SJCRH30 (cell line): Measurements from ENCODE around the gene KYNU. TPM values are rescaled to one million over a fixed set of nuclear protein-coding genes. Genes with fewer than 3 reads are reported as not detected.
A peak's percentile ranks its signal among the peaks of the same experiment; 100 is the strongest.

ENCODE experiments used
- DNase-seq, 2 experiments: peaks; one replicate each; pipeline ENCODE4 v3.0.0-alpha.2; 2015 to 2020
- H3K27ac ChIP-seq: fragments of 250-450 bp; sonication (Bioruptor Pico); 2 replicates; pipeline ENCODE4 v1.5.1; 2020; ENCODE audit warnings: mild to moderate bottlenecking, moderate library complexity
- H3K27me3 ChIP-seq: fragments of 250-450 bp; sonication (Bioruptor Pico); 2 replicates; pipeline ENCODE4 v1.5.1; 2020; ENCODE audit warnings: mild to moderate bottlenecking, moderate library complexity
- H3K36me3 ChIP-seq: fragments of 250-450 bp; sonication (Bioruptor Pico); 2 replicates; pipeline ENCODE4 v1.5.1; 2020; ENCODE audit warnings: mild to moderate bottlenecking, moderate library complexity
- H3K4me1 ChIP-seq: fragments of 250-450 bp; sonication (Bioruptor Pico); 2 replicates; pipeline ENCODE4 v1.5.1; 2020; ENCODE audit warnings: mild to moderate bottlenecking, moderate library complexity
- H3K4me3 ChIP-seq: fragments of 250-450 bp; sonication (Bioruptor Pico); 2 replicates; pipeline ENCODE4 v1.5.1; 2020; ENCODE audit warnings: mild to moderate bottlenecking, moderate library complexity
- H3K9me3 ChIP-seq: fragments of 250-450 bp; sonication (Bioruptor Pico); replicated peaks from 2 replicates; pipeline ENCODE4 v1.5.1; 2020; ENCODE audit warnings: mild to moderate bottlenecking, moderate library complexity
- total RNA-seq: library from RNA; depleted of rRNA; stranded (reverse); fragments of >200 nt; shearing (Covaris generic); gene quantifications from 2 replicates; pipeline ENCODE4 v1.2.3, GENCODE V29; 2014

Gene KYNU
- total RNA-seq, 1 experiment from 2014 or later: 0.02 TPM

DNA sequence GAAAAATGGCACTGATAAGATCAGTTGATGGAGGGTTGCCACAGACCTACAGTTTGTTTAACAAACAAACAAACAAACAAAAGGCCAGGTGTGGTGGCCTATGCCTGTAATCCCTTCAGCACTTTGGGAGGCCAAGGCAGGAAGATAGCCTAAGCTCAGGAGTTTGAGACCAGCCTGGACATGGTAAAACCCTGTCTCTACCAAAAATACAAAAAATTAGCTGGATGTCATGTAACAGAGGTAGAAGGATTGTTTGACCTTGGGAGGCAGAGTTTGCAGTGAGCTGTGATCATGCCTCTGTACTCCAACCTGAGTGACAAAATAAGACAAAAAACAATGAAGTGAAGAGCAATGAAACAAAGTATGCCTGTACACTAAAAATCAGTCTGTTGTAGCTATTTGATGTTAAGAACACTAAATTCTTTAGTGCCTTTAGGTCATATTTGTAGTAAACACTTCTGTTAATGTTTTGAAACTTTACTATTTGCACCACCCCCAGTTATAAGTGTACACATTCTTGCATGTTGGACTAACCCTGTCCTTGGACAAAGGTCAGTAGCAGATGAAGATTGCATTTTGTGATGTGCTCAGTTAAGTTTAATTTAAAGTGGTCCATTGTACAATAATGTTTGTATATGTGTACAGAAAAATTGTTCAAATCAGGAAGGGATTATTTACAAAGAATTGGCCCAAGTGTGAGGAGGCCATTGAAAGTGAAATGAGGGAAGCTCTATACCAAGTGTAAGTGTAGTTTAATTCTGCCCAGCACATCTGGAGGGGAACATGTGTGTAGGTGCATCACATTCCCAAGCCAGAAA lies 73.9 kb downstream of the KYNU start:
- Histone ChIP-seq H3K4me1 (no peaks in the 10 kb centered on the region), H3K36me3 (no peaks in the 10 kb centered on the region), H3K27me3 (no peaks in the 10 kb centered on the region), H3K9me3 (no peaks in the 10 kb centered on the region), H3K27ac (no peak overlapping the region), H3K4me3 (no peak overlapping the region)
- no peak for DNase-seq

- no peaks in the 10 kb centered on the region for H3K9me3 ChIP-seq
- no peak for DNase-seq
- H3K27me3 ChIP-seq: no peaks in the 10 kb centered on the region
- no peak overlapping the region for H3K27ac ChIP-seq
- no peak overlapping the region for H3K4me3 ChIP-seq
- no peaks in the 10 kb centered on the region for H3K36me3 ChIP-seq
- no peaks in the 10 kb centered on the region for H3K4me1 ChIP-seq
Measured at GRCh38 chr2:142952018-142952417, 74.6 kb downstream of the KYNU start.

DNA sequence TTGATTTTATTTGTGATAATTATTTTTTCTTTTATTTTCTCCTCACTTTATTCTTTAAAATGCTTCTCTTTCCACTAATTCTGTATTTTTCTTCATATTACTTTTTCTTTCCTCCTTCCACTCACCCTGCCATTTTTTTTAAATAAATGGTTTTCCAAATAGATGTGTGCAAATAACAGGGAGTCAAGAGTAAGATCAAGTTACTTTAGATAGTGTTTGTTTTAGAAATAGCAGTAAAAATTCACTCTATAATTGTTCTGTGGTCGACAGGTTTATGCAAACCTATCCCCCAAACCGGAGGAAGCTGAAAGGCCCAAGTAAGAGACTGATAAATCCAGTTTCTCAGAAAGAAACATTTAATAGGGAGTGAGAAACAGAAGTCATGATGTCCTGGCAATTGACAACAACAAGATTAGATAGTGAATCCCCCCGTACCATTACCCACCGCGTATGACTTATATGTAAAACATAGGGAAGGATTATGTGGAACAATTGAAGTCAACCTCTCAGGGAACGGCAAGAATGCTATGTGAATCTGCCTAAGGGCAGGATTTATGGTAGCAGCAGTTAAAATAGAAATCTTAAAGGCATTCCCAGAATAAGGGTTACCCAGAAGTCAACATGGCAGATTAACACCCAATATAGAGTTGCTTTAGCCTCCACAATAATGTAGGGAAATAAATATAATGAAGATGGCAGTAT lies 75.5 kb downstream of the KYNU start:
- H3K27ac ChIP-seq: no peak overlapping the region
- DNase-seq: no peak
- H3K4me3 ChIP-seq: no peak overlapping the region
- H3K27me3 ChIP-seq: no peaks in the 10 kb centered on the region
- no peaks in the 10 kb centered on the region for H3K4me1 ChIP-seq
- no peaks in the 10 kb centered on the region for H3K9me3 ChIP-seq
- H3K36me3 ChIP-seq: no peaks in the 10 kb centered on the region

- no peak overlapping the region for H3K27ac ChIP-seq
- DNase-seq: no peak
- no peaks in the 10 kb centered on the region for H3K27me3 ChIP-seq
- no peaks in the 10 kb centered on the region for H3K36me3 ChIP-seq
- no peaks in the 10 kb centered on the region for H3K4me1 ChIP-seq
- H3K9me3 ChIP-seq: no peaks in the 10 kb centered on the region
- H3K4me3 ChIP-seq: no peak overlapping the region
Measured at GRCh38 chr2:142954493-142954892, 77.0 kb downstream of the KYNU start.

DNA sequence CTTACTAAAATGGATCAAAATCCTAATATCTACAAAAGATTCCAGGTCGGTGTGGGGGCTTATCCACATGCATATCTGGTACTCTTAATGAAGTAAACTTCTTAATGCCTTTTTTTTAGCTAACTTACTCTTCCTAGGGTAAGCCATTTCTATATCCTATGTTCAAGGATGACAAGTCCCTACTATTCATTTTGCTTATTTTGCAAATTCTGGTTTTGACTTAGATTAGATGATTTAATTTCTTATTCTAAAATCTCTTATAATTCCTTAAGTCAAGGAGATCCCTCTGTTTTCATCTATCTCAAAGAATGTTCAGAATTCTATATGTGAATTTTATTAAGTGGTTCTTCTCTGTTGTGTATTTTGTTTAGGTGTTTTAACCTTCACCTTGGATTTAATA lies 79.7 kb downstream of the KYNU start:
- no peaks in the 10 kb centered on the region for H3K4me1 ChIP-seq
- H3K4me3 ChIP-seq: no peak overlapping the region
- no peak overlapping the region for H3K27ac ChIP-seq
- no peaks in the 10 kb centered on the region for H3K27me3 ChIP-seq
- no peak for DNase-seq
- H3K36me3 ChIP-seq: no peaks in the 10 kb centered on the region
- H3K9me3 ChIP-seq: no peaks in the 10 kb centered on the region

GRCh38 chr2:142961202-142961601 lies 83.7 kb downstream of the KYNU start:
- H3K4me1 ChIP-seq: no peaks in the 10 kb centered on the region
- no peak overlapping the region for H3K27ac ChIP-seq
- H3K27me3 ChIP-seq: no peaks in the 10 kb centered on the region
- H3K36me3 ChIP-seq: no peaks in the 10 kb centered on the region
- H3K9me3 ChIP-seq: no peaks in the 10 kb centered on the region
- H3K4me3 ChIP-seq: no peak overlapping the region
- no peak for DNase-seq

- Histone ChIP-seq H3K27ac (no peak overlapping the region), H3K36me3 (no peaks in the 10 kb centered on the region), H3K9me3 (no peaks in the 10 kb centered on the region), H3K27me3 (no peaks in the 10 kb centered on the region), H3K4me3 (no peak overlapping the region), H3K4me1 (no peaks in the 10 kb centered on the region)
- no peak for DNase-seq
Measured at GRCh38 chr2:142965443-142965842, 88.0 kb downstream of the KYNU start.

- no peak overlapping the region for H3K4me3 ChIP-seq
- H3K27me3 ChIP-seq: no peaks in the 10 kb centered on the region
- no peak for DNase-seq
- H3K4me1 ChIP-seq: no peaks in the 10 kb centered on the region
- no peaks in the 10 kb centered on the region for H3K36me3 ChIP-seq
- H3K27ac ChIP-seq: no peak overlapping the region
- H3K9me3 ChIP-seq: no peaks in the 10 kb centered on the region
Measured at GRCh38 chr2:142966284-142966683, 88.8 kb downstream of the KYNU start.

- no peak overlapping the region for H3K4me3 ChIP-seq
- no peaks in the 10 kb centered on the region for H3K9me3 ChIP-seq
Measured at GRCh38 chr2:142967060-142967459, 89.6 kb downstream of the KYNU start.

DNA sequence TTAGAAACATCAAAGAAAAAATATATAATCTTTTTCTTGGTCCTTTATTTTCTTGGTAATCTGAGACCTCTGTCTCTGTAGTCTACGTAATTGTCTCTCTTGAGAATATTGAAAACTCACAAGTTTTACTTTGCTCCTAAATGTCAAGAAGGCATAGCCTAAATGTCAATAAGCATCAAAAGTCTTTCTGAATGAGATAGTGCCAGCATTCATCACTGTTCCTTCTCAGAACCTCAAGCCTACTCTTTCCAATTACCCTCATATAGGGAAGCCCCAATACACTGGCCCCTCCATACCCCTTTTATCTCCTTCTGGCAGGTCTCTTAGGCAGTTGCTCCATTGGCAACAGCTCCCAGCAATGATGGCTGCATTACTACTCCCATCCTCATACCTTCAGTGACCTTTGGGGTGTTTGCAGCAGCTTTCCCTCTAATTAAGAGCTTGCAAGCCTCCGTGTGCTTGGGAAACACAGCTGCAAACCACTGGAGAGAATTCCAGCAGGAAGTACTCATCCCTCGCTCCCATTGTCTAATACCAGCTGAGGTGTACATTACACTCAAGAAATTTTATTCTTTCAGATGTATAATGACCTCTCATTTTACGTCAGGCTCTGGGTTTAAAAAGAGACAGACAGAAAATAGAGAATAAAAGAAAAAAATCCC lies 95.8 kb downstream of the KYNU start:
- H3K27me3 ChIP-seq: no peaks in the 10 kb centered on the region

More at GRCh38 chr2:142967060-142967459, 89.6 kb downstream of the KYNU start:
- Histone ChIP-seq H3K36me3 (no peaks in the 10 kb centered on the region), H3K4me1 (no peaks in the 10 kb centered on the region), H3K27me3 (no peaks in the 10 kb centered on the region), H3K27ac (no peak overlapping the region)
- DNase-seq: no peak

GRCh38 chr2:142973822-142974207 lies 96.4 kb downstream of the KYNU start:
- Histone ChIP-seq H3K4me3 (no peak overlapping the region), H3K4me1 (no peaks in the 10 kb centered on the region), H3K27me3 (no peaks in the 10 kb centered on the region), H3K9me3 (no peaks in the 10 kb centered on the region), H3K27ac (no peak overlapping the region), H3K36me3 (no peaks in the 10 kb centered on the region)
- no peak for DNase-seq

More for the DNA sequence above, 95.8 kb downstream of the KYNU start:
- Histone ChIP-seq H3K36me3 (no peaks in the 10 kb centered on the region), H3K4me3 (no peak overlapping the region), H3K9me3 (no peaks in the 10 kb centered on the region), H3K4me1 (no peaks in the 10 kb centered on the region), H3K27ac (no peak overlapping the region)
- DNase-seq: no peak

GRCh38 chr2:142974288-142975024 lies 97.0 kb downstream of the KYNU start:
- no peak overlapping the region for H3K27ac ChIP-seq

DNA sequence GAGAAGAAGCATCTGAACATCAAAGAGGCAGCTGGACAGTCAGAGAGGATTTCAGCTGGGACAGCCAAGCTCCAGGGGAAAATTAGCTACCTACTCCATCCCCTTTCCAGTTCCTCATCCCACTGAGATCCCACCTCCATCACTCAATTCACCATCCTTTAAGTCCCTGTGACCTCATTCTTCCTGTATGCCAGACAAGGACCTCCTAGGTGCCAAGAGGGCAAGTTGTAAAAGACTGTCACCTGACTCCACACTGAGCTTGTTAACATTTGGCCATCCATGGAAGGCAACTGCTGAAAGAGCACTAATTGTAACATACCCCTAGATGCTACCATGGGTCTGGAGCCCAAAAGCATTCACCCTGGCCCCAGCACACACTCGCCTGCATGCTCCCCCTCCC lies 97.8 kb downstream of the KYNU start:
- Histone ChIP-seq H3K27ac (no peak overlapping the region), H3K9me3 (no peaks in the 10 kb centered on the region), H3K4me1 (no peaks in the 10 kb centered on the region), H3K36me3 (no peaks in the 10 kb centered on the region), H3K27me3 (no peaks in the 10 kb centered on the region), H3K4me3 (no peak overlapping the region)
- no peak for DNase-seq

More at GRCh38 chr2:142974288-142975024, 97.0 kb downstream of the KYNU start:
- DNase-seq: no peak
- no peaks in the 10 kb centered on the region for H3K9me3 ChIP-seq
- H3K27me3 ChIP-seq: no peaks in the 10 kb centered on the region
- H3K4me1 ChIP-seq: no peaks in the 10 kb centered on the region
- H3K4me3 ChIP-seq: no peak overlapping the region
- H3K36me3 ChIP-seq: no peaks in the 10 kb centered on the region

GRCh38 chr2:142980246-142981068 lies 103.0 kb downstream of the KYNU start:
- no peaks in the 10 kb centered on the region for H3K4me1 ChIP-seq
- H3K4me3 ChIP-seq: no peak overlapping the region
- DNase-seq: peak in 1 of 2 experiments; percentile 44
- H3K9me3 ChIP-seq: no peaks in the 10 kb centered on the region
- no peaks in the 10 kb centered on the region for H3K36me3 ChIP-seq
- no peaks in the 10 kb centered on the region for H3K27me3 ChIP-seq
- H3K27ac ChIP-seq: no peak overlapping the region
